SK-N-SH treated with all-trans-retinoic acid at 6 μM for 48 hours (cell line): ENCODE measurements around the gene CDC42EP2.

Experiments used
- ARNTL ChIP-seq: fragments of 450-650 bp; formaldehyde crosslinking; IDR thresholded peaks from 2 replicates; pipeline ENCODE4 v1.5.0; 2020; ENCODE audit warnings: low read depth, mild to moderate bottlenecking, moderate library complexity, borderline replicate concordance
- CSDC2 ChIP-seq: fragments of 250-450 bp; sonication (Bioruptor Pico); IDR thresholded peaks from 2 replicates; pipeline ENCODE4 v1.5.0; 2020; ENCODE audit warnings: mild to moderate bottlenecking, moderate library complexity
- CSRNP3 ChIP-seq: fragments of 250-450 bp; sonication (Bioruptor Pico); IDR thresholded peaks from 2 replicates; pipeline ENCODE4 v1.5.1; 2021; ENCODE audit warnings: mild to moderate bottlenecking, moderate library complexity
- ESRRG ChIP-seq: fragments of 250-450 bp; sonication (Bioruptor Pico); IDR thresholded peaks from 2 replicates; pipeline ENCODE4 v1.6.1; 2021; ENCODE audit warnings: mild to moderate bottlenecking
- GLIS3 ChIP-seq: fragments of 250-450 bp; sonication (Bioruptor Pico); IDR thresholded peaks from 2 replicates; pipeline ENCODE4 v1.5.0; 2020; ENCODE audit warnings: mild to moderate bottlenecking, moderate library complexity
- ISL1 ChIP-seq: fragments of 250-450 bp; sonication (Bioruptor Pico); IDR thresholded peaks from 2 replicates; pipeline ENCODE4 v2.1.2; 2022; ENCODE audit warnings: mild to moderate bottlenecking, moderate library complexity
- OSR1 ChIP-seq: fragments of 250-450 bp; sonication (Bioruptor Pico); IDR thresholded peaks from 2 replicates; pipeline ENCODE4 v1.8.0; 2022; ENCODE audit warnings: moderate library complexity, mild to moderate bottlenecking, inconsistent platforms
- PPARA ChIP-seq: fragments of 250-450 bp; sonication (Bioruptor Pico); IDR thresholded peaks from 2 replicates; pipeline ENCODE4 v1.5.0; 2020; ENCODE audit warnings: mild to moderate bottlenecking, borderline replicate concordance
- RARB ChIP-seq: fragments of 250-450 bp; sonication (Bioruptor Pico); IDR thresholded peaks from 2 replicates; pipeline ENCODE4 v1.8.0; 2021; ENCODE audit warnings: mild to moderate bottlenecking, moderate library complexity
- TCF4 ChIP-seq: fragments of 250-450 bp; sonication (Bioruptor Pico); IDR thresholded peaks from 2 replicates; pipeline ENCODE4 v1.8.0; 2021; ENCODE audit warnings: mild to moderate bottlenecking, moderate library complexity, borderline replicate concordance
- TOX ChIP-seq: fragments of 250-450 bp; sonication (Bioruptor Pico); IDR thresholded peaks from 2 replicates; pipeline ENCODE4 v1.8.0; 2021; ENCODE audit warnings: mild to moderate bottlenecking, moderate library complexity, borderline replicate concordance
- ZFP3 ChIP-seq: fragments of 250-450 bp; sonication (Bioruptor Pico); IDR thresholded peaks from 2 replicates; pipeline ENCODE4 v1.5.0; 2020; ENCODE audit warnings: mild to moderate bottlenecking, moderate library complexity
- TF ChIP-seq, protein P1 (sequence below): fragments of 250-450 bp; sonication (Bioruptor Pico); IDR thresholded peaks from 2 replicates; pipeline ENCODE4 v1.8.0; 2021; ENCODE audit warnings: low read depth, mild to moderate bottlenecking, moderate library complexity, borderline replicate concordance

GRCh38 chr11:65370659-65371049, 56.0 kb downstream of the CDC42EP2 start:
- TF ChIP-seq CSDC2 (CRISPR knock-in tag) (no peak), TOX (CRISPR knock-in tag) (no peak), GLIS3 (CRISPR knock-in tag) (no peak), TCF4 (CRISPR knock-in tag) (no peak), CSRNP3 (no peak), ESRRG (no peak), RARB (no peak), OSR1 (no peak), PPARA (CRISPR knock-in tag) (no peak), ZFP3 (CRISPR knock-in tag) (no peak), ISL1 (CRISPR knock-in tag) (no peak), ARNTL (CRISPR knock-in tag) (no peak)
- TF ChIP-seq, protein P1, sequence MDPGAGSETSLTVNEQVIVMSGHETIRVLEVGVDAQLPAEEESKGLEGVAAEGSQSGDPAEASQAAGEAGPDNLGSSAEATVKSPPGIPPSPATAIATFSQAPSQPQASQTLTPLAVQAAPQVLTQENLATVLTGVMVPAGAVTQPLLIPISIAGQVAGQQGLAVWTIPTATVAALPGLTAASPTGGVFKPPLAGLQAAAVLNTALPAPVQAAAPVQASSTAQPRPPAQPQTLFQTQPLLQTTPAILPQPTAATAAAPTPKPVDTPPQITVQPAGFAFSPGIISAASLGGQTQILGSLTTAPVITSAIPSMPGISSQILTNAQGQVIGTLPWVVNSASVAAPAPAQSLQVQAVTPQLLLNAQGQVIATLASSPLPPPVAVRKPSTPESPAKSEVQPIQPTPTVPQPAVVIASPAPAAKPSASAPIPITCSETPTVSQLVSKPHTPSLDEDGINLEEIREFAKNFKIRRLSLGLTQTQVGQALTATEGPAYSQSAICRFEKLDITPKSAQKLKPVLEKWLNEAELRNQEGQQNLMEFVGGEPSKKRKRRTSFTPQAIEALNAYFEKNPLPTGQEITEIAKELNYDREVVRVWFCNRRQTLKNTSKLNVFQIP: no peak
